ENCODE data around the gene KPNA4. TPM values are rescaled to one million over a fixed set of nuclear protein-coding genes. Genes with fewer than 3 reads are reported as not detected.

Gene KPNA4
- total and polyA plus RNA-seq, 2 donors (not counting 3 experiments of a cell fraction or from before 2014, with no cell fraction given), result 12.2 to 70.1 TPM

DNA sequence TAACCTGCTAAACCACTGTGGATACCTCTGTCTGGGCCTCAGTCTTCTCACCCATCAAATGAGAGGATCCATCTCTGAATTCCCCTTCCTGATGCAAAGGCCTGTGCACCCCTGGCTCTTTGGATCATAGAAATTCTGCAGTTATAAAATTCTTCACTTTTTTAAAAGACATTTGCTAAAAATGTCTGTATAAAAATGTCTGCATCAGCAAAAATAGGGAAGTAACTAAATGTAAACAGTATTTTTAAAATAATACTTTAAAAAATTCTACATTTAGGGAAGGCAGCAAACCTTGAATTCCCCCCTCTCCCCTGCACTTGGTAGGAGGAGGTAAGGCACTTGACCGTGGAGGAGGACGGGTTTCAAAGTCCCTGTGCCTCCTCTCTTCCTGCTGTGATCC is 90.2 kb downstream of the KPNA4 start:
- Histone ChIP-seq H2AFZ (ENCODE audit: low read depth, low read length) (no peak overlapping the region), H4K20me1 (replicated peaks; ENCODE audit: control insufficient read depth, extremely low read depth, insufficient read depth, low read length) (no peaks in the 10 kb centered on the region), H3K79me2 (ENCODE audit: control insufficient read depth, insufficient read depth, low read length) (no peaks in the 10 kb centered on the region), H3K9me3 (replicated peaks; ENCODE audit: control insufficient read depth, insufficient read depth, low read length) (no peaks in the 10 kb centered on the region), H3K4me2 (ENCODE audit: insufficient read depth, low read length) (no peak overlapping the region), H3K27me3 (ENCODE audit: control insufficient read depth in 2 of 2, insufficient read depth in 2 of 2, low read length in 2 of 2) (peaks cover 24 to 27% of the 10 kb centered on the region in 2 experiments), H3K27ac (ENCODE audit: insufficient read depth, low read depth, low read length) (no peak overlapping the region), H3K4me3 (replicated peaks in 1 of 3; ENCODE audit: insufficient read depth in 1 of 3, low read depth in 1 of 3, low read length in 3 of 3) (no peak overlapping the region), H3K9me1 (replicated peaks; ENCODE audit: control insufficient read depth, extremely low read depth, insufficient read depth, low read length) (no peaks in the 10 kb centered on the region), H3K9ac (replicated peaks; ENCODE audit: extremely low read depth, insufficient read depth, low read length) (no peak overlapping the region), H3K4me1 (ENCODE audit: control insufficient read depth, extremely low read depth, insufficient read depth, low read length) (no peaks in the 10 kb centered on the region), H3K36me3 (ENCODE audit: control insufficient read depth in 2 of 2, extremely low read depth in 1 of 2, insufficient read depth in 2 of 2, low read length in 2 of 2) (no peaks in the 10 kb centered on the region)
- no peak for FAIRE-seq
- CTCF ChIA-PET, result interaction anchor here (1.2 kb wide), 1 partner anchor 10 kb away, joined by 3 read pairs; no protein-coding TSS in a partner anchor
- DNase-seq (ENCODE audit: low read depth, low spot score), result no peak
- intact Hi-C loops (cut with micrococcal nuclease), result no loop called here
- POLR2A ChIA-PET, result no interaction called here
- dilution Hi-C loops (cut with MboI; ENCODE audit: extremely low pct_ligation_motif_present, low sequenced_read_pairs), result no loop called here
- no TSS peak for BruUV-seq (replicated peaks)
- no peak for TF ChIP-seq JUN (IDR thresholded peaks at IDR 0.05; ENCODE audit: borderline replicate concordance, insufficient read depth, insufficient read length, low read depth)
- TF ChIP-seq FOS (IDR thresholded peaks at IDR 0.05; ENCODE audit: borderline replicate concordance, insufficient read depth, low read length), result no peak
- no peak for TF ChIP-seq MAX (IDR thresholded peaks at IDR 0.05; ENCODE audit: insufficient read depth, insufficient read length)
- TF ChIP-seq, protein P1, sequence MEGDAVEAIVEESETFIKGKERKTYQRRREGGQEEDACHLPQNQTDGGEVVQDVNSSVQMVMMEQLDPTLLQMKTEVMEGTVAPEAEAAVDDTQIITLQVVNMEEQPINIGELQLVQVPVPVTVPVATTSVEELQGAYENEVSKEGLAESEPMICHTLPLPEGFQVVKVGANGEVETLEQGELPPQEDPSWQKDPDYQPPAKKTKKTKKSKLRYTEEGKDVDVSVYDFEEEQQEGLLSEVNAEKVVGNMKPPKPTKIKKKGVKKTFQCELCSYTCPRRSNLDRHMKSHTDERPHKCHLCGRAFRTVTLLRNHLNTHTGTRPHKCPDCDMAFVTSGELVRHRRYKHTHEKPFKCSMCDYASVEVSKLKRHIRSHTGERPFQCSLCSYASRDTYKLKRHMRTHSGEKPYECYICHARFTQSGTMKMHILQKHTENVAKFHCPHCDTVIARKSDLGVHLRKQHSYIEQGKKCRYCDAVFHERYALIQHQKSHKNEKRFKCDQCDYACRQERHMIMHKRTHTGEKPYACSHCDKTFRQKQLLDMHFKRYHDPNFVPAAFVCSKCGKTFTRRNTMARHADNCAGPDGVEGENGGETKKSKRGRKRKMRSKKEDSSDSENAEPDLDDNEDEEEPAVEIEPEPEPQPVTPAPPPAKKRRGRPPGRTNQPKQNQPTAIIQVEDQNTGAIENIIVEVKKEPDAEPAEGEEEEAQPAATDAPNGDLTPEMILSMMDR (IDR thresholded peaks at IDR 0.05; ENCODE audit: extremely low read depth in 1 of 2, insufficient read depth in 1 of 2, low read depth in 1 of 2, low read length in 2 of 2), result no peak
- TF ChIP-seq POLR2A (IDR thresholded peaks at IDR 0.05; ENCODE audit: low read depth, low read length), result no peak
- TF ChIP-seq MYC (IDR thresholded peaks at IDR 0.05; ENCODE audit: low read depth, low read length), result no peak
- no peak for TF ChIP-seq GATA2 (IDR thresholded peaks at IDR 0.05; ENCODE audit: insufficient read depth, insufficient read length, low read depth, low read length)
- no peak for TF ChIP-seq POLR2AphosphoS5 (IDR thresholded peaks at IDR 0.05; ENCODE audit: insufficient read depth, low read depth, low read length)
- no peak for TF ChIP-seq EZH2 (IDR thresholded peaks at IDR 0.05; ENCODE audit: borderline replicate concordance, low read depth, low read length, severe bottlenecking)
